ENCODE measurements around the gene HBG1. TPM values are rescaled to one million over a fixed set of nuclear protein-coding genes. Genes with fewer than 3 reads are reported as not detected.

Gene HBG1
- polyA plus RNA-seq, 3 donors = not detected

DNA sequence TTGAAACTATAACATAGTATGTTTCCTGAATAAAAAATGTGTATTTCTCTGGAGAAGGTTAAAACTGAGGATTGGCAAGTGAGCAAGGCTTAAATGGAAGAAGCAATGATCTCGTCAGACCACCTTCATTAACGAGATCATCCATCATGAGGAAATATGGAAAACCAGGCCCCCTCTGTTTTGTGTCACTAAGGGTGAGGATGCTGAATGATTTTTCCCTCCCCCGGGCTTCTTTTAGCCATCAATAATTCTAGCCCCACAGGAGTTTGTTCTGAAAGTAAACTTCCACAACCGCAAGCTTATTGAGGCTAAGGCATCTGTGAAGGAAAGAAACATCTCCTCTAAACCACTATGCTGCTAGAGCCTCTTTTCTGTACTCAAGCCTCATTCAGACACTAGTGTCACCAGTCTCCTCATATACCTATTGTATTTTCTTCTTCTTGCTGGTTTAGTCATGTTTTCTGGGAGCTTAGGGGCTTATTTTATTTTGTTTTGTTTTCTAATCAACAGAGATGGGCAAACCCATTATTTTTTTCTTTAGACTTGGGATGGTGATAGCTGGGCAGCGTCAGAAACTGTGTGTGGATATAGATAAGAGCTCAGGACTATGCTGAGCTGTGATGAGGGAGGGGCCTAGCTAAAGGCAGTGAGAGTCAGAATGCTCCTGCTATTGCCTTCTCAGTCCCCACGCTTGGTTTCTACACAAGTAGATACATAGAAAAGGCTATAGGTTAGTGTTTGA lies 25.9 kb upstream of the HBG1 start:
- Mint-ChIP-seq H3K9me3 (peaks cover 0 to 2% (median 0%) of the 10 kb centered on the region in 7 donors), H3K4me3 (no peak overlapping the region), H3K27me3 (ENCODE audit: low read depth in 3 of 3) (no peaks in the 10 kb centered on the region), H3K36me3 (no peaks in the 10 kb centered on the region), H3K27ac (no peak overlapping the region), H3K4me1 (peaks cover under 1% of the 10 kb centered on the region)
- intact Hi-C loops (cut with micrococcal nuclease) = no loop called here
- Histone ChIP-seq H3K9ac (ENCODE audit: insufficient read depth, low read length, poor library complexity, severe bottlenecking) (no peak overlapping the region), H3K27me3 (ENCODE audit: control insufficient read depth in 2 of 2, insufficient read depth in 2 of 2, low read length in 2 of 2) (no peaks in the 10 kb centered on the region), H3K9me3 (replicated peaks in 1 of 2; ENCODE audit: control insufficient read depth in 1 of 2, insufficient read depth in 1 of 2, low read length in 2 of 2) (no peaks in the 10 kb centered on the region), H3K36me3 (replicated peaks in 1 of 2; ENCODE audit: control insufficient read depth in 1 of 2, insufficient read depth in 2 of 2, low read length in 2 of 2) (no peaks in the 10 kb centered on the region), H2AFZ (ENCODE audit: insufficient read depth, low read depth, low read length, poor library complexity, severe bottlenecking) (no peak overlapping the region), H3K4me3 (replicated peaks in 1 of 3; ENCODE audit: low read depth in 2 of 3, low read length in 3 of 3) (no peak overlapping the region), H3K4me1 (ENCODE audit: control insufficient read depth in 1 of 2, insufficient read depth in 2 of 2, low read length in 2 of 2) (peaks cover 0 to 1% of the 10 kb centered on the region in 2 donors), H3K79me2 (ENCODE audit: insufficient read depth, low read length) (no peaks in the 10 kb centered on the region), H4K20me1 (ENCODE audit: insufficient read depth, low read length) (no peaks in the 10 kb centered on the region), H3K4me2 (replicated peaks; ENCODE audit: extremely low read depth, low read length, poor library complexity, severe bottlenecking) (no peak overlapping the region), H3K27ac (ENCODE audit: low read depth in 1 of 2, low read length in 2 of 2) (no peak overlapping the region)
- 67% methylated on average over 1 of the region's 6 CpGs for WGBS (ENCODE audit: insufficient coverage)
- no peak for DNase-seq
- TF ChIP-seq, protein P1, sequence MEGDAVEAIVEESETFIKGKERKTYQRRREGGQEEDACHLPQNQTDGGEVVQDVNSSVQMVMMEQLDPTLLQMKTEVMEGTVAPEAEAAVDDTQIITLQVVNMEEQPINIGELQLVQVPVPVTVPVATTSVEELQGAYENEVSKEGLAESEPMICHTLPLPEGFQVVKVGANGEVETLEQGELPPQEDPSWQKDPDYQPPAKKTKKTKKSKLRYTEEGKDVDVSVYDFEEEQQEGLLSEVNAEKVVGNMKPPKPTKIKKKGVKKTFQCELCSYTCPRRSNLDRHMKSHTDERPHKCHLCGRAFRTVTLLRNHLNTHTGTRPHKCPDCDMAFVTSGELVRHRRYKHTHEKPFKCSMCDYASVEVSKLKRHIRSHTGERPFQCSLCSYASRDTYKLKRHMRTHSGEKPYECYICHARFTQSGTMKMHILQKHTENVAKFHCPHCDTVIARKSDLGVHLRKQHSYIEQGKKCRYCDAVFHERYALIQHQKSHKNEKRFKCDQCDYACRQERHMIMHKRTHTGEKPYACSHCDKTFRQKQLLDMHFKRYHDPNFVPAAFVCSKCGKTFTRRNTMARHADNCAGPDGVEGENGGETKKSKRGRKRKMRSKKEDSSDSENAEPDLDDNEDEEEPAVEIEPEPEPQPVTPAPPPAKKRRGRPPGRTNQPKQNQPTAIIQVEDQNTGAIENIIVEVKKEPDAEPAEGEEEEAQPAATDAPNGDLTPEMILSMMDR (IDR thresholded peaks at IDR 0.05) = no peak

GRCh38 chr11:5274395-5274794 lies 24.7 kb upstream of the HBG1 start:
- no peaks in the 10 kb centered on the region for H3K36me3 Mint-ChIP-seq
- H3K4me3 ChIP-seq (replicated peaks in 1 of 3; ENCODE audit: low read depth in 2 of 3, low read length in 3 of 3) = no peak overlapping the region
- no peaks in the 10 kb centered on the region for H4K20me1 ChIP-seq (ENCODE audit: insufficient read depth, low read length)
- intact Hi-C loops (cut with micrococcal nuclease) = no loop called here
- no peak overlapping the region for H3K27ac ChIP-seq (ENCODE audit: low read depth in 1 of 2, low read length in 2 of 2)
- H3K27ac Mint-ChIP-seq = no peak overlapping the region
- H3K4me1 ChIP-seq (ENCODE audit: control insufficient read depth in 1 of 2, insufficient read depth in 2 of 2, low read length in 2 of 2) = no peaks in the 10 kb centered on the region
- TF ChIP-seq, protein P1 (IDR thresholded peaks at IDR 0.05) = no peak
- DNase-seq = no peak
- 100% methylated on average over 3 of the region's 5 CpGs for WGBS (ENCODE audit: insufficient coverage)
- no peaks in the 10 kb centered on the region for H3K79me2 ChIP-seq (ENCODE audit: insufficient read depth, low read length)
- no peaks in the 10 kb centered on the region for H3K27me3 ChIP-seq (ENCODE audit: control insufficient read depth in 2 of 2, insufficient read depth in 2 of 2, low read length in 2 of 2)
- H3K27me3 Mint-ChIP-seq (ENCODE audit: low read depth in 3 of 3) = no peaks in the 10 kb centered on the region
- no peak overlapping the region for H2AFZ ChIP-seq (ENCODE audit: insufficient read depth, low read depth, low read length, poor library complexity, severe bottlenecking)
- no peaks in the 10 kb centered on the region for H3K9me3 ChIP-seq (replicated peaks in 1 of 2; ENCODE audit: control insufficient read depth in 1 of 2, insufficient read depth in 1 of 2, low read length in 2 of 2)
- no peak overlapping the region for H3K9ac ChIP-seq (ENCODE audit: insufficient read depth, low read length, poor library complexity, severe bottlenecking)
- no peak overlapping the region for H3K4me3 Mint-ChIP-seq
- H3K36me3 ChIP-seq (replicated peaks in 1 of 2; ENCODE audit: control insufficient read depth in 1 of 2, insufficient read depth in 2 of 2, low read length in 2 of 2) = no peaks in the 10 kb centered on the region
- H3K4me2 ChIP-seq (replicated peaks; ENCODE audit: extremely low read depth, low read length, poor library complexity, severe bottlenecking) = no peak overlapping the region
- peaks cover 0 to 2% (median 0%) of the 10 kb centered on the region in 7 donors for H3K9me3 Mint-ChIP-seq
- H3K4me1 Mint-ChIP-seq = no peaks in the 10 kb centered on the region
